ENCODE data around the gene CHRNB1.

DNA sequence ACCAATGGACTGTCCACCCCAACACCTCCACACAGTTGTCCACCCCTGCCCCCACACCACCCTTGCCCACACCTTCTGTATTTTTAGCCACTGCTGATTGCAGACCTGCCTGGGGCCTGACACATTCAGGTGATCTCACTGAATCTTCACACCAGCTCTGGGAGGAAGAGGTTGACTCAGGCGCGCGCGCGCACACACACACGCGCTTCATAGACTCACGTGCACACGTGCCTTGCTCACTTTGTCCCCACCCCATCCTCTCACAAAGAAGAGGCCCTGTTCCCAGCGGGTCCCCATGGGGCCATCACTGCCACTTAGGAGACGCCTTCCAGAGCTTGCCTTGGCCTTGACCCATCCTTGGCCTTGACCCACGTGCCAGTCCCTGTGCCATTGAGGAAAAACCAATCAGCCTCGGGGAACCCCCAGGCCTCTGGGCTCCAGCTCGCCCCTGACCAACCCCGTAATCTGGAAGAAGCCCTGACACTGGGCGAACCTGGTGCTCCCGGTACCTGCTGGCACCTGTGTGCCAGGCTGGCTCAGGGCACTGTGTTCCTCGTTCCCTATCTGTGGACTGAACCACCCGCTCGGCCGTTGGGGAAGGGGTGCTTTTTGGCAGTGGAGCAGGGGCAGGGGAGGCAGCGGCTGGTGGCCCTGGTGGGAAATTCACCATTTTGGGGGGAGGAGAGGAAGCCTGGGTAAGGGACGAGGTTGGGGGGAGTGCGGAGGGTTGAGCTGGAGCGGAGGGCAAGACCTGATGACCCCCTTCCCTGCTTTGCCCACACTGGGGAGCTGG lies 34.0 kb upstream of the CHRNB1 start:
- TF ChIP-seq, protein P1, sequence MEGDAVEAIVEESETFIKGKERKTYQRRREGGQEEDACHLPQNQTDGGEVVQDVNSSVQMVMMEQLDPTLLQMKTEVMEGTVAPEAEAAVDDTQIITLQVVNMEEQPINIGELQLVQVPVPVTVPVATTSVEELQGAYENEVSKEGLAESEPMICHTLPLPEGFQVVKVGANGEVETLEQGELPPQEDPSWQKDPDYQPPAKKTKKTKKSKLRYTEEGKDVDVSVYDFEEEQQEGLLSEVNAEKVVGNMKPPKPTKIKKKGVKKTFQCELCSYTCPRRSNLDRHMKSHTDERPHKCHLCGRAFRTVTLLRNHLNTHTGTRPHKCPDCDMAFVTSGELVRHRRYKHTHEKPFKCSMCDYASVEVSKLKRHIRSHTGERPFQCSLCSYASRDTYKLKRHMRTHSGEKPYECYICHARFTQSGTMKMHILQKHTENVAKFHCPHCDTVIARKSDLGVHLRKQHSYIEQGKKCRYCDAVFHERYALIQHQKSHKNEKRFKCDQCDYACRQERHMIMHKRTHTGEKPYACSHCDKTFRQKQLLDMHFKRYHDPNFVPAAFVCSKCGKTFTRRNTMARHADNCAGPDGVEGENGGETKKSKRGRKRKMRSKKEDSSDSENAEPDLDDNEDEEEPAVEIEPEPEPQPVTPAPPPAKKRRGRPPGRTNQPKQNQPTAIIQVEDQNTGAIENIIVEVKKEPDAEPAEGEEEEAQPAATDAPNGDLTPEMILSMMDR (IDR thresholded peaks at IDR 0.05) = no peak
- TF ChIP-seq POLR2AphosphoS5 (IDR thresholded peaks at IDR 0.05) = no peak
- TF ChIP-seq POLR2A (IDR thresholded peaks at IDR 0.05; ENCODE audit: low read depth) = no peak

Data from esophagus muscularis mucosa (tissue), 3 donors.